K562 (cell line): ENCODE results near the gene RNF224. TPM values are rescaled to one million over a fixed set of nuclear protein-coding genes. Genes with fewer than 3 reads are reported as not detected.

Experiments
- BCL6 ChIP-seq: fragments of 250-450 bp; sonication (Bioruptor Pico); IDR thresholded peaks from 2 replicates; pipeline ENCODE4 v1.4.0; 2020
- CBFA2T2 ChIP-seq: fragments of 450-650 bp; conservative IDR thresholded peaks from 2 replicates; pipeline ENCODE4 v1.6.1; 2017; ENCODE audit warnings: mild to moderate bottlenecking
- CEBPB ChIP-seq: fragments of 450-650 bp; IDR thresholded peaks from 2 replicates; pipeline ENCODE4 v1.6.1; 2016; ENCODE audit warnings: missing genetic modification characterization, missing compliant biosample characterization
- GATA2 ChIP-seq: sonication (generic); formaldehyde crosslinking; IDR thresholded peaks from 2 replicates; pipeline ENCODE4 v1.4.0; 2020; ENCODE audit warnings: mild to moderate bottlenecking, missing genetic modification reagents
- GTF2F1 ChIP-seq: IDR thresholded peaks from 2 replicates; pipeline ENCODE4 v1.6.1; 2011; ENCODE audit warnings: low read depth, low read length, improper control_type of control experiment
- HSF4 ChIP-seq: fragments of 250-450 bp; sonication (Bioruptor Pico); IDR thresholded peaks from 2 replicates; pipeline ENCODE4 v2.1.2; 2022; ENCODE audit warnings: mild to moderate bottlenecking, moderate library complexity, borderline replicate concordance
- IRF2 ChIP-seq: sonication (generic); formaldehyde crosslinking; IDR thresholded peaks from 2 replicates; pipeline ENCODE4 v1.8.1; 2022; ENCODE audit warnings: mild to moderate bottlenecking, missing genetic modification reagents
- MYNN ChIP-seq, 2 experiments: sonication (generic); formaldehyde crosslinking in 1 of 2; IDR thresholded peaks; 2 replicates each; pipeline versions ENCODE4 v1.5.0 to v1.6.1; 2016 to 2020; ENCODE audit warnings: antibody characterized with exemption in 1 of 2, missing genetic modification reagents in 1 of 2
- NCOA2 ChIP-seq, 2 experiments: fragments of 450-650 bp; IDR thresholded peaks; 2 replicates each; pipeline ENCODE4 v1.6.1; 2018; ENCODE audit warnings: mild to moderate bottlenecking in 2 of 2, moderate library complexity in 1 of 2; ENCODE audit not compliant: partially characterized antibody in 2 of 2
- RBM15 ChIP-seq: fragments of 200-400 bp; formaldehyde crosslinking; IDR thresholded peaks from 2 replicates; pipeline ENCODE4 v1.6.1; 2018; ENCODE audit warnings: mild to moderate bottlenecking, low read length, moderate library complexity; ENCODE audit not compliant: insufficient read depth
- SMARCA4 ChIP-seq: fragments of 450-650 bp; IDR thresholded peaks from 2 replicates; pipeline ENCODE4 v1.6.1; 2016
- SMARCE1 ChIP-seq: fragments of 450-650 bp; IDR thresholded peaks from 2 replicates; pipeline ENCODE4 v1.7.1; 2016; ENCODE audit warnings: mild to moderate bottlenecking
- STAT5B ChIP-seq: fragments of 250-450 bp; sonication (Bioruptor Pico); IDR thresholded peaks from 2 replicates; pipeline ENCODE4 v1.8.0; 2021; ENCODE audit warnings: mild to moderate bottlenecking, inconsistent platforms
- TBL1XR1 ChIP-seq, 2 experiments: IDR thresholded peaks; 2 replicates each; pipeline ENCODE4 v1.6.1; 2012; ENCODE audit warnings: improper control_type of control experiment in 2 of 2, low read length in 2 of 2, mild to moderate bottlenecking in 1 of 2
- TFAM ChIP-seq: fragments of 250-450 bp; sonication (Bioruptor Pico); conservative IDR thresholded peaks from 2 replicates; pipeline ENCODE4 v1.5.0; 2021; ENCODE audit warnings: mild to moderate bottlenecking, moderate library complexity
- ZNF436 ChIP-seq: fragments of 250-450, 450-650 bp; sonication (Bioruptor Pico); formaldehyde crosslinking; IDR thresholded peaks from 2 replicates; pipeline ENCODE4 v1.7.0; 2020; ENCODE audit warnings: mild to moderate bottlenecking
- ZNF589 ChIP-seq: fragments of 200-800 bp; sonication (Bioruptor generic); IDR thresholded peaks from 2 replicates; pipeline ENCODE4 v1.6.1; 2016; ENCODE audit warnings: low read depth, missing genetic modification characterization, missing compliant biosample characterization
- polyA plus RNA-seq, 8 experiments: library from polyadenylated mRNA; depleted of rRNA in 4 of 8; stranded (reverse) in 5 of 8; unstranded in 3 of 8; fragments of >200 nt; fragmentation: Nextera tagmentation in 2 of 8; fragmentation: Illumina TruSeq in 1 of 8; extraction: Ambion mirVana in 2 of 8; extraction: Trizol in 1 of 8; gene quantifications; 2 replicates each; pipeline versions ENCODE4 v1.2.1 to v1.2.3, GENCODE V29; 2011 to 2014; ENCODE audit warnings: inconsistent platforms in 1 of 8, missing spikeins in 1 of 8
- total RNA-seq, 7 experiments: library from RNA; depleted of rRNA in 6 of 7; stranded (reverse); fragments of >200 nt in 6 of 7; fragmentation: Illumina TruSeq in 2 of 7; extraction: Trizol in 2 of 7; gene quantifications; 2 replicates each; pipeline versions ENCODE4 v1.2.1 to v1.2.3, GENCODE V29; 2011 to 2021; ENCODE audit warnings: low replicate concordance in 1 of 7
- TF ChIP-seq, protein P1 (sequence below): IDR thresholded peaks from 2 replicates; pipeline ENCODE4 v1.6.1; 2014; ENCODE audit warnings: antibody characterized with exemption
- TF ChIP-seq, protein P2 (sequence below), 2 experiments: fragments of 450-650 bp; IDR thresholded peaks; 2 replicates each; pipeline ENCODE4 v1.6.1; 2016; ENCODE audit warnings: mild to moderate bottlenecking in 2 of 2, borderline replicate concordance in 1 of 2, low read depth in 1 of 2, moderate library complexity in 1 of 2

Gene RNF224
- total and polyA plus RNA-seq, 9 of the 15 experiments (the other 6 are each of a cell fraction or from before 2014, with no cell fraction given) = not detected

DNA sequence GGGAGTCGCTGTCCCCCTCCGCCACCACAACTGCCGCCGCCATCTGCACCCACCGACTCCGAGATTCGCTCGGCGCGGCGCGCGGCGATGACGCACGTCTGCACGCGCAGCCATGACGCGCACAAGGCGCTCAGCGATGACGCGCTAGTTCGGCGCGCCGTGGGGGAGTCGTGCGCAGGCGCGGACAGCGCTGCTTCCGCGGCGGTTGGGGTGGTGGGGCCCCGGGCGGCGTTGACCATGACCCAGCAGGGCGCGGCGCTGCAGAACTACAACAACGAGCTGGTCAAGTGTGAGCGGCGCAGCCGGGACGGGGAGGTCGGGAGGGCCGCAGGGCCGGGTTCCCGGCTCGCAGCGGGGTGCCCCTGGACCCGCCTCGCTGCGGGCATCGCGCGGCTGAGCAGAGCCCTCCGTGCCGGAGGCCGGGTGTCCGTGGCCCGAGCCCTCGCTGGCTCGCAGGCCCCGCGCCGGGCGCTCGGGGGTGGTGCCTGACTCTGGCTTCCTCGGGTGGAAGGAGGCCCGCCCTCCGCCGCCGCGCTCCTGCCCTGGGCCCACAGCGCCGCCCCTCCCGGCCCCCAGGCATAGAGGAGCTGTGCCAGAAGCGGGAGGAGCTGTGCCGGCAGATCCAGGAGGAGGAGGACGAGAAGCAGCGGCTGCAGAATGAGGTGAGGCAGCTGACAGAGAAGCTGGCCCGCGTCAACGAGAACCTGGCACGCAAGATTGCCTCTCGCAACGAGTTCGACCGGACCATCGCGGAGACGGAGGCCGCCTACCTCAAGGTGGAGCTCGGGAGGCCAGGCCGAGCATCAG lies 38.6 kb upstream of the RNF224 start, which contains the start of the genes ANAPC2 and SSNA1 (continued):
- TF ChIP-seq ZNF589 (CRISPR knock-in tag) (no peak), RBM15 (no peak), STAT5B (CRISPR knock-in tag) (no peak), ZNF436 (CRISPR knock-in tag) (no peak), CEBPB (no peak), SMARCE1 (no peak), MYNN (IDR thresholded peaks at IDR 0.05) (peak; percentile 59; the same call in 1 of the 2 replicates), MYNN (CRISPR knock-in tag; IDR thresholded peaks at IDR 0.05) (no peak), TFAM (CRISPR knock-in tag) (no peak), BCL6 (CRISPR knock-in tag) (no peak), TBL1XR1 (IDR thresholded peaks at IDR 0.05; ENCODE audit: low read length in 2 of 2) (peak; percentile 61 to 100; a peak in 3 of 4 replicates), IRF2 (CRISPR knock-in tag) (no peak), SMARCA4 (no peak), NCOA2 (IDR thresholded peaks at IDR 0.05; ENCODE audit: partially characterized antibody in 2 of 2) (no peak), CBFA2T2 (no peak), HSF4 (CRISPR knock-in tag) (no peak), GATA2 (CRISPR knock-in tag) (no peak), GTF2F1 (no peak)
- TF ChIP-seq, protein P1, sequence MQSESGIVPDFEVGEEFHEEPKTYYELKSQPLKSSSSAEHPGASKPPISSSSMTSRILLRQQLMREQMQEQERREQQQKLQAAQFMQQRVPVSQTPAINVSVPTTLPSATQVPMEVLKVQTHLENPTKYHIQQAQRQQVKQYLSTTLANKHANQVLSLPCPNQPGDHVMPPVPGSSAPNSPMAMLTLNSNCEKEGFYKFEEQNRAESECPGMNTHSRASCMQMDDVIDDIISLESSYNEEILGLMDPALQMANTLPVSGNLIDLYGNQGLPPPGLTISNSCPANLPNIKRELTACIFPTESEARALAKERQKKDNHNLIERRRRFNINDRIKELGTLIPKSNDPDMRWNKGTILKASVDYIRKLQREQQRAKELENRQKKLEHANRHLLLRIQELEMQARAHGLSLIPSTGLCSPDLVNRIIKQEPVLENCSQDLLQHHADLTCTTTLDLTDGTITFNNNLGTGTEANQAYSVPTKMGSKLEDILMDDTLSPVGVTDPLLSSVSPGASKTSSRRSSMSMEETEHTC = no peak
- TF ChIP-seq, protein P2, sequence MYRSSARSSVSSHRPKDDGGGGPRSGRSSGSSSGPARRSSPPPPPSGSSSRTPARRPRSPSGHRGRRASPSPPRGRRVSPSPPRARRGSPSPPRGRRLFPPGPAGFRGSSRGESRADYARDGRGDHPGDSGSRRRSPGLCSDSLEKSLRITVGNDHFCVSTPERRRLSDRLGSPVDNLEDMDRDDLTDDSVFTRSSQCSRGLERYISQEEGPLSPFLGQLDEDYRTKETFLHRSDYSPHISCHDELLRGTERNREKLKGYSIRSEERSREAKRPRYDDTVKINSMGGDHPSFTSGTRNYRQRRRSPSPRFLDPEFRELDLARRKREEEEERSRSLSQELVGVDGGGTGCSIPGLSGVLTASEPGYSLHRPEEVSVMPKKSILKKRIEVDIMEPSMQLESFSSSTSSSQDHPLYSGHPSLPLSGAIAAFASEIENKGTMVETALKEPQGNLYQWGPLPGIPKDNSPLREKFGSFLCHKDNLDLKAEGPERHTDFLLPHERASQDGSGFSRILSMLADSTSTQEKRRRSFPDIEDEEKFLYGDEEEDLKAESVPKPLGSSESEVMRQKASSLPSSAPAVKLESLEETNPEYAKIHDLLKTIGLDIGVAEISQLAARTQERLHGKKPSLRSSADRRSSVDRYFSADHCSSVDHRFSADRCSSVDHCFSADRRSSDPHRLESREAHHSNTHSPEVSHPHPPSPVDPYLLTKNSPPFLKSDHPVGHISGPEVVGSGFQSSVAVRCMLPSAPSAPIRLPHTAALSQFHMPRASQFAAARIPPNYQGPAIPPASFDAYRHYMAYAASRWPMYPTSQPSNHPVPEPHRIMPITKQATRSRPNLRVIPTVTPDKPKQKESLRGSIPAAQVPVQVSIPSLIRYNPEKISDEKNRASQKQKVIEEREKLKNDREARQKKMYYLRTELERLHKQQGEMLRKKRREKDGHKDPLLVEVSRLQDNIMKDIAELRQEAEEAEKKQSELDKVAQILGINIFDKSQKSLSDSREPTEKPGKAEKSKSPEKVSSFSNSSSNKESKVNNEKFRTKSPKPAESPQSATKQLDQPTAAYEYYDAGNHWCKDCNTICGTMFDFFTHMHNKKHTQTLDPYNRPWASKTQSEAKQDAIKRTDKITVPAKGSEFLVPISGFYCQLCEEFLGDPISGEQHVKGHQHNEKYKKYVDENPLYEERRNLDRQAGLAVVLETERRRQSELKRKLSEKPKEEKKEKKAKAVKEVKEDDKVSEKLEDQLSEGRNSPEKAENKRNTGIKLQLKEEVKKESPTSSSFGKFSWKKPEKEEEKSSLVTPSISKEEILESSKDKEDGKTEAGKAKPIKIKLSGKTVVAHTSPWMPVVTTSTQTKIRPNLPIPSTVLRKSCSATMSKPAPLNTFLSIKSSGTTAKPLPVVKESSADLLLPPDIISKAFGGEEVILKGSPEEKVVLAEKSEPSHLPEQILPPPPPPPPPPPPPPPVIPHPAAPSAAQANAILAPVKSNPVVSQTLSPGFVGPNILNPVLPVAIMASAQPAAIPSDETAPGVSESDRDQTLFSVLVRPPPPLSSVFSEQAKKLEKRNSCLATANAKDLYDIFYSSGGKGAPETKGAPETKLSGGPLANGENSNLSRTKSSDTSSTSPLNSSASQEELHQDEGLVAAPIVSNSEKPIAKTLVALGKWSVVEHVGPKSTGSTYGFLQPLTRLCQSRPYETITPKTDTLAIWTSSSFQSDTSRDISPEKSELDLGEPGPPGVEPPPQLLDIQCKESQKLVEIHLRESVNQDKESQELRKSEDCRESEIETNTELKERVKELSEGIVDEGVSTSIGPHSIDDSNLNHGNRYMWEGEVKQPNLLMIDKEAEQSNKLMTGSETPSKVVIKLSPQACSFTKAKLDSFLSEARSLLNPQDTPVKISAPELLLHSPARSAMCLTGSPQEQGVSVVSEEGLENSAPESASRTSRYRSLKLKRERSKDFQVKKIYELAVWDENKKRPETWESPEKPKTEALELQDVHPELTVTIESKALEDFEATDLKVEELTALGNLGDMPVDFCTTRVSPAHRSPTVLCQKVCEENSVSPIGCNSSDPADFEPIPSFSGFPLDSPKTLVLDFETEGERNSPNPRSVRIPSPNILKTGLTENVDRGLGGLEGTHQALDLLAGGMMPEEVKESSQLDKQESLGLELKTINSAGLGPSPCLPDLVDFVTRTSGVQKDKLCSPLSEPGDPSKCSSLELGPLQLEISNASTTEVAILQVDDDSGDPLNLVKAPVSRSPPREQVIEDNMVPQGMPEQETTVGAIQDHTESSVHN (IDR thresholded peaks at IDR 0.05; ENCODE audit: borderline replicate concordance in 1 of 2, low read depth in 1 of 2) = no peak
